HG03575 (cell line): ENCODE results near the gene PPARA.

Experiments used
- ATAC-seq: cut with Tn5 transposase; IDR thresholded peaks from one replicate; pipeline ENCODE4 v1.9.1; 2021; ENCODE audit not compliant: unreplicated experiment, insufficient number of reproducible peaks, low FRiP score; ENCODE audit errors: extremely low read depth

PPARA gene

DNA sequence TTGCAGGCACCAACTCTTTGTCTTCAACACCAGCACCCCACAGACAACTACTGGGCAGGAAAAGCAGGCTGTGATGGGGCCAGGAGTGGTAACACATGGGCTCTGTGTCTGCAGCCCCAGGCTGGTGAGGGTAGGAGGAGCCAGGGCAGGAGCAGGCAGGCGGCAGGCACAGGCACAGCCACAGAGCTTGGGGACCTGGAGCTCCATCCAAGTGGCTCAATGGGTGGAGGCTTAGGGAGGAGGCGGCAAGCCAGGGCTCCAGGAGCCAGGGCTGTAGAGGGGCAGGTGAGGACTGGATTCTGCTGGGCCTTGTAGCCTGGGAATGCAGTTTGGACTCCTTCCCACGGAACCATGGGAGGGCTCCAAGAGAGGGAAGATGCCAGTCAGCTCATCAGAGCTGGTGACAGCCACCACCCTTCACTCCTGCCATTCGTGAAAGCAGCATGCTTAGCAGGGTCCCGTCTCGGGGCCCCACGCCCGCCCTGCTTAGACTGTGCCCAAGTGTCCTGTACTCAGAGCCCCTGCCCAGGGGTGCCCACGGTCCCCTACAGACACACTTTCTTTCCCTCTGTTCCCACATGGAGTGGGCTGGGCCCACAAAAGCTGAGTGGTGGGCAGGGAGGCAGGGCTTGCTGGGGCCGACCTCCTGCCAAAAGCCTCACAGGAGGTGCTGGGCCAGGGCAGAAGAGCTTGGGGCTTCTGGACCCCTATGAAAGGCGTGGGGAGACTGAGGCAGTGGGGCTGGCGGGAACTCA lies 129.9 kb downstream of the PPARA start:
- no peak for ATAC-seq

DNA sequence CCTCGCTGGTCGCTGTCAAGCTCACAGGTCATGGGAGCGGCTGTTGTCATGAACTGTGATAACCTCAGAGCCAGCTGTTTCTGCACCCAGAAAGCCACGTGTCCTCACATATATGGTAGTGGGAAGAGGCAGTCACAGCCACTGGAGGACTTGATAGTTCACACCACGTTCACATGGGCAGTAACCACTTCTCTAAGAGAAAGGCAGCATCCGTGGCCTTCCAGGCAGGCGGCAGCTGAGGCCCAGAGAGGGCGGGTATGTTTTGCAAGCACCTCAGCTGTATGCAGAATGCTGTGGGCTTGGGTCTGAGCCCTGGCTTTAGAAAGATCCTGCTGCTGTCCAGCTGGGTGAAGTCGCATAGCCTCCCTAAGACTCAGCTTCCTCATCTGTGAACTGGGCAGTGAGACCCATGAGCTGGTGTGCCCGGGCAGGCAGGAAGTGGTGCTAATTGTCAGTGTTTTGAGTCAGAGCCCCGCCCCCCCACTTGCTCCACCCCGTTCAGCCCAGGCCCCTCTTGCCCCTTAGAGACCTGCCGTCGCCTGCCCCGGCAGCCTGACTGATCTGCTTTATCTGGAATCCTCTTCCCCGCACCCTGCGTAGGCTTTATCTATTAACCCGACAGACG lies 130.8 kb downstream of the PPARA start:
- no peak for ATAC-seq

DNA sequence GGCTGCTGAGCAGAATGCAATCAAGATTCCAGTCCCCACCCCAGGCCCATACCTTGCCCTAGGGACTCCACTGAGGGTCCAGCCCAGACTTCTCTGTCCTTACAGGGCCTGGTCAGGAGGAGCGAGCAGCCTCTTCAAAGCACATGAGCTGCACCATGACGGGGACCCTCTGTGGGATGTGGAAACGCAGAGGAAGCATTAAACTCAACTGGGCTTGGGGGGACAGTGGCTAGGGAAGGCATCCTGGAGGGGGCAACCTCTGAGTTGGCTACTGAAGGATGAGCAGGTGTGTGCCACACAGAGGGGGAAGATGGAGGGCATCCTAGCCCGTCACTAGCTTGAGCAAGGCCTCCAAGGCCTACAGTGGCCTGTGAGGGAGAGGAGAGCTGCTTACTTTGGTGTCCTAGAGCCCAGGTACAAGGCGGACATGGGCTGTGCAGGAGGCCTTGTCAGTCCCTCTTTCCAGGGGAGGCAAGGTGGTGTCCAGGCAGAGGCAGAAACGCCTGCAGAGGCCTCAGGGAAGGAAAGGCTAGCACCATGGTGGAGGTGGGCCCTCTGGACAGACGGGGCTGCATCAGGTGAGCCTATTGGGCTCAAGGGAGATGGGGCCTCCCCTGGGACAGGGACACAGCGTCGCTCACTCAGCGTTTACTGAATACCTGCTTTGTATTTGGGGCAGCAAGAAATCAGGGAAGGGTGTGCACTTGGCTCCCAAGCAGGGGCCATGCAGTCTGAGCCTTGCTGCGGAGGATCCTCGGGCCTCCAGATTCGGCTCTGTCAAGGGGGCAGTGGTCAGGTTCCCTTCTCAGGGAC lies 131.7 kb downstream of the PPARA start:
- ATAC-seq, result no peak

DNA sequence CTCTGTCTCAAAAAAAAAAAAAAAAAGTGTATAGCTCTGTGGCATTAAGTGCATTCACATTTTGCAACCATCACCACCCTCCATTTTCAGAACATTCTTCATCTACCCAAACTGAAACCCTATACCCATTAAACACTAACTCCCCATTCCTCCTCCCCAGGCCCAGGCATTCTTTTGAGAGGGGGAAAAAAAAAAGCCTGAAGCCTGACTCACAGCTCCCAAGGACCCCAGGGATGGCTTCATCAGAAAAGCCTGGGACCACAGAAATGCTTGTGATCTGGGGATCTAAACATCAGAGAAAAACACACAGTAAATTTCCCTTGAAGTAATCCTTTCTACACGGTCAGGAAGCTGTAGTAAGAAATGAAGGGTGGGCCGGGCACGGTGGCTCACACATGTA lies 135.7 kb downstream of the PPARA start:
- ATAC-seq, result no peak

DNA sequence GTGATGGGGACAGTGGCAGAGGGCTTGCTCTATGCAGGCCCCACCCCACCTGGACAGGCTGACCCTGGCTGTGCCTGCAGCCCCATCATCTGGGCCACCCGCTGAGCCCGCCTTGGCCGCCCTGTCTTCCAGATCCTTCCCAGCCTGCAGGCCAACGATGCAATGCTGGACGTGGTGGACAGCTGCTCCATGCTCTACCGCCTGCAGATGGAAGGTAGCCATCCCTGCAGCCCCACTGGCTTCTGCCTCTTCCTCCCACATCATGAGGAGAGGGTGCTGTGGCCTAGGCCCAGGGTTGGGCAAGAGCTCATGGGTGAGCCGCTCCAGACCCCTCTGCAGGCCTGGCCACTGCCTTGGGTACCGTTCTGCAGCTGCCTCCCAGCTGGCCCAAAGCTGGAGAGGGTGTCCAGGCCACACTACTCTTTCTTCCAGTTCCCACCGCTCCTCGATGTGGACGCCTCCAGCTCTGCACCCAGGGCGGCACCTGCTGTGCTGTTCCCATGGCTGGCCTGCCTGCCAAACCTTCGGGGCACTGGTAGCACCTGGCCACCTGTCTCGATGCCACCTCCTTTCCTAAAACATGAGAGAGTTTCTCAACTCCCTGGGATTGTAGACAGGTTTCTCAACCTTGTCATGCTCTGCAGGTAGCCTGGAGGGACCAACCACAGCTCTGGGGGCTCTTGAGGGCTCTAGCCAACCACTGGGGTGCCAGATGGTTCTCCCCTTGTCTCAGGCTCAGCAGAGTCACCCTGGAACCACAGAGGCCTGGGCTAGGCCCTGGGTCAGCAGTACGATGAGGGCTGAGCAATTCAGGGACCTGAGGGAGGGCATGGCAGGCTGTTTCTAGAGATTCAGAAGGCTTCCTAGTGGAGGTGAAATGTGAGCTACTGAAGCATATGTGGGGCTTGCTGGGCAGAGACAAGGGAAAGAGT lies 136.9 kb downstream of the PPARA start:
- no peak for ATAC-seq

DNA sequence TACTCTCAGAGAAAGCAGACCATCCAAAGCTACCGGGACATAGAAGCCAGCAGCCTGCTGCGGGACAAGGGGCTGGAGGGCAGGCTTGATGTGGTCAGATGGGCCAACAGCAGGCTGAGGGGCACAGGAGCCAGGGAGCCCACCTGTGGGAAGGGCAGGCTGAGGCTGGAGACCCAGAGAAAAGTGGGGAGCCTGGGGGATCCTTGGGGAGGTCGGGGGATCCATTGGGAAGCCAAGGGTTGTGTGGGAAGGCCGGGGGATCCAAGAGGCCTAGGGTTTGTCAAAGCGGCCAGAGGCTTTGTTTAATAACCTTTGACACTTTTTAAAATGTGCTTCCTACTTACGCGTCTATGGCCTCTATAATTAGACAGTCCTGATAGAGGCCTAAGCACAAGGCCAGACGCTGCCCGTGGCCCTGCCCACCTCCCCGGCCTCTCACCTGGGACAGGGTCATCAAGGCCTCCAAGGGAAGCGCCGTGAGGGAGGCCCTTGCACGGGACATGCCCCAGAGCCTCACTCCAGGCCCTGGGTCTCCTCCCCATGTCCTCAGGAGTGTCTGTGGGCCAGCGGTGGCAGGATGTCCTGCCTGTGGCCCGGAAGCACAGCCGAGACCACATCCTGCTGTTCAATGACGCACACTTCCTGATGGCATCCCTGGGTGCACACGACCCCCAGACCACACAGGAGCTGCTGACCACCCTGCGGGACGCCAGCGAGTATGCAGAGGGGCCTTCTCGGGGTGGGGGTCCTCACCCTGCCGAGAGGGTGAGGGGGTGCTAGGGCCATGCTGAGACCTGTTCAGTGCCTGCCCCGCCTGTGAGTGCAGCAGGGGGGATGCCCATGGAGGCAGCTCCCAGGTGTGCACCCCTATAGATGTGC lies 137.8 kb downstream of the PPARA start:
- ATAC-seq, result no peak

DNA sequence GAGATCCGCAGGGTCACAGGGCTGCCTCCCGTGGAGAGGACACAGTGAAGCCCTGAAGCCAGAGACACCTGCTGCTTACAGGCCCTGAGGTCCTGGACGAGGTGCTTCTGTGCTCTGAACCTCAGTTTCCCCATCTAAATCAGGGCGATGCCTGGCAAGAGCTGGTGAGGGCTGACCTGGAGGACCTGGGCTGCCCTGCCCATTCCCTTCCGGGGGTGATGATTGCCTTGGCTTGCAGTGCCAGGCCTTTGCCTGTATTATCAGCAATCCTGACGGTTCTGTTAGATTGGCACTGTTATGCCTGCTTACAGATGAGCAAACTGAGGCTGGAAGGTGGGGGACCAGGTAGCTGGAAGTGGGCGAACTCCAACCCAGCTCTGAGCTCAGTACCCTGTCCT lies 138.5 kb downstream of the PPARA start:
- no peak for ATAC-seq

DNA sequence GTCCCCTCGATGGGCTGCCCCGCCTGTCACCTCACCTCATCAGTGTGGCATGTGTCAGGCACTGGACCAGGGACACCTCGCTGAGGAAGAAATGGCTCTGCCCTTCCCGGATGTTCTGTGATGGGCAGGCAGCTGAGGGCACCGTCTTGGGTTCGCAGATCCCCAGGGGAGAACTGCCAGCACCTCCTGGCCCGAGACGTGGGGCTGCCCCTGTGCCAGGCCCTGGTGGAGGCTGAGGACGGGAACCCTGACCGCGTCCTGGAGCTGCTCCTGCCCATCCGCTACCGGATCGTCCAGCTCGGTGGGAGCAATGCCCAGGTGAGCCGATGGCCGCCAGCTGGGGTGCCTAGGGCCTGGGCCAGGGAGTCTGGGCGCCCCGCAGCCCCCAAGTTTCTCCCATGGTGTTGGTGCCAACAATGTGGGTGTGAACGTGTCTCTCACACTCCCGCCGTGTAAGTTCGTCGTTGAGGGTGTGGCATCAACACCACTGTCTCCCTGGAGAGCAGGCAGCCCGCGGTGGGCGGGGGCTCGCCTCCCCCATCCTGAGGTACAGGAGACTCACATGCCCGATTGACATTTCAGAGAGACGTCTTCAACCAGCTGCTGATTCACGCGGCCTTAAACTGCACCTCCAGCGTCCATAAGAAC lies 139.0 kb downstream of the PPARA start:
- no peak for ATAC-seq

DNA sequence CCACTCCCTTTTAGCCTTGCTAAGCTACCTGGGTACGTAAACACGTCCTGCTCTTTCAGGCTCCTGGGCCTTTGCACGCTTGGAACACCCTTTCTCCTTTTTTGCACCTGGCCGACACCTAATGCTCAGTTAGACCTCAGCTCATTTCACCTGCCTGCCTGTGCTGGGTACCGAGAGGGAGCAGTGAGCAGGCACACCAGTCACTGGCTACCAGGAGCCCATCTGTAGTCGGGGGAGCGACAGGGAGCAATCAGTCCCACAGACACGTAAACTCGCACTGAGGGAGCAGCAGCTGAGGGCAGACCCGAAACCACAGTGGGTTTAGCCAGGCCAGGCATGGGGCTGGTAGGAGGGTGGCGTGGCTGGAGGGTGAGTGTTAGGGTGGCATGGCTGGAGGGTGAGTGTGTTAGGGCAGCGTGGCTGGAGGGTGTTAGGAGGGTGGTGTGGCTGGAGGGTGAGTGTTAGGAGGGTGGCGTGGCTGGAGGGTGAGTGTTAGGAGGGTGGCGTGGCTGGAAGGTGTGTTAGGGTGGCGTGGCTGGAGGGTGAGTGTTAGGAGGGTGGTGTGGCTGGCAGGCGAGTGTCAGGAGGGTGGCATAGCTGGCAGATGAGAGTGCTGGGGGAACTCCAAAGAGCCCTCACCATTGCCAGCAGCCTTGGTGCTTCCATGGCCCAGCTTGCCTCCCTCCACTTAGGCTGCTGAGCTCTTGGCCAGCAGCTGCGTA lies 140.0 kb downstream of the PPARA start:
- no peak for ATAC-seq

DNA sequence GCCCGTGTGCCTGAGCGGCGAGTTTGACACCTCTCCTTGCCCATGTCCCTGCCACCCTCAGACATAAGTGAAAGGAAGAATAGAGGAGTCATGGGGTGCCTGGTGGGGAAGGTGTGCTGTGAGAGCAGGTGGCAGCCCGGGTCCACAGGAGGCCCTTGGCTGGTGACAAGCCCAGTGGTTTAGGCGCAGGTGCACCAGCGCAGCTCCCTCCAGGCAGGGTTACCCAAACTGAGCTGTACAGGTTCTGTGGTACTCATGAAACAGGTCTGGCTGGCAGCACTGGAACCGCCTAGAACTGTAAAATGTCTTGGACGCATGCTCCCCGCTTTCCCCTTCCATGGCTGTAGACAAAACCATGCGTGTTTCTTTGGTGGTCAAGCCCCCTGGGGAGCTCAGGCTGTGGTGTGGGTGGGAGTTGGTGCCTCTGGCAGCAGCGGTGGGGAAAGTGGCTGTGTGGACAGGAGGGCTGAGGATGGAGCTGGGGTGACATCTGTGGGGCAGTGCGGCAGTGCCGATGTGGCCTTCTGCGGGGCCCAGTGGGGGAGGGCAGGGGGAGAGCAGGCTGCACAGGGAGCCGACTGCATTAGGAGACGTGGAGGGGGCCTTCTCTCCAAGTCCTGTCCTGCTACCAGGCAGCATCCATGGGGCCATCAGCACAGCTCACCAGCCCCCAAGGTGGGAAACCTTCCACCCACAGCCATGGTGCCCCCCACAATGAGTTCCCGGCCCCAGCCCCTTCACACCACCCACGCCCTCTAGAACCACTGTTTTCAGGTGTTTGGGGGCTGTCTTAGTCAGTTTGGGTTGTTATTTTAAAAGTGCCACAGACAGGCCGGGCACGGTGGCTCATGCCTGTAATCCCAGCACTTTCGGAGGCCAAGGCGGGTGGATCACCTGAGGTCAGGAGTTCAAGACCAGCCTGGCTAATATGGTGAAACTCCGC lies 140.8 kb downstream of the PPARA start:
- ATAC-seq, result no peak

DNA sequence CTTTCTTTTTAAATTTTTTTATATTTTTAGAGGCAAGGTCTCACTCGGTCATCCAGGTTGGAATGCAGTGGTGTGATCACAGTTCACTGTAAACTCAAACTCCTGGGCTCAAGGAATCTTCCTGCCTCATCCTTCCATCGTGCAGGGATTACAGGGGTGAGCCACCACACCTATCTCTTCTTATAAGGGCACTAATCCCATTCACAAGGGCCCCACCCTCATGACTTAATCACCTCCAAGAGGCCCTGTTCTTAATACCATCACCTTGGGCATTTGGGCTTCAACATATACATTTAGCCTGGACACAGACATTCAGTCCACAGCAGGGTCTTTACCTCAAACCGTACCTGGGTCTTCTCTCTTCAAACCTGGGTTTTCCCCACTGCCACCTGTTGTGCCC lies 141.8 kb downstream of the PPARA start:
- ATAC-seq, result no peak

DNA sequence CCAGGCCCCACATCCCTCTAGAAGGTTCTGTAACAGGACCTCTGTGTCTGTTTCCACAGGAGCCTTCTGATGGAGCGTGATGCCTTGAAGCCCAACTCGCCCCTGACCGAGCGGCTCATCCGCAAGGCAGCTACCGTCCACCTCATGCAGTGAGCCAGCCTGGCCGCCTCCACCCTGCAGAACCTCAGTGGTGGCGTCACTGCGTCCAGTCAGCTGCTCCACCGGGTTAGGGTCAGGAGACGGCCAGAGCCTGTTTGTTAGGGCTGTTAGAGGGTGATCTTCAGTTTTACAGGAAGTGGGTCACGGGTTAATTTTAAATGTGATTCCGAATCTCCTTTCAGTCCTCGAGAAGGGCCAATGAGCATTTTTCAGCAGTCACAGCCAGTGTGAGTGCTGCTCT lies 142.4 kb downstream of the PPARA start:
- ATAC-seq, result no peak
